Measurements from ENCODE around the gene CHODL. TPM values are rescaled to one million over a fixed set of nuclear protein-coding genes. Genes with fewer than 3 reads are reported as not detected.

CHODL gene
- total RNA-seq, 1 donor from 2014 or later = 0.36 TPM

GRCh38 chr21:18268906-18269305 is 24.3 kb downstream of the CHODL start:
- Histone ChIP-seq H3K4me3 (ENCODE audit: insufficient read depth, low read depth, low read length) (no peak overlapping the region), H3K36me3 (ENCODE audit: insufficient read depth, low read length) (no peaks in the 10 kb centered on the region), H3K4me2 (ENCODE audit: low read length) (no peak overlapping the region), H4K20me1 (ENCODE audit: insufficient read depth, low read length) (no peaks in the 10 kb centered on the region), H3K27me3 (ENCODE audit: insufficient read depth, low read length) (no peaks in the 10 kb centered on the region), H2AFZ (ENCODE audit: low read depth, low read length) (no peak overlapping the region), H3K9ac (ENCODE audit: low read length) (no peak overlapping the region), H3K79me2 (ENCODE audit: insufficient read depth, low read length) (no peaks in the 10 kb centered on the region), H3K9me3 (ENCODE audit: insufficient read depth, low read depth, low read length) (no peaks in the 10 kb centered on the region), H3K27ac (ENCODE audit: low read depth, low read length) (no peak overlapping the region), H3K4me1 (ENCODE audit: insufficient read depth, low read length) (no peaks in the 10 kb centered on the region)
- FAIRE-seq (no peak), DNase-seq (ENCODE audit: low read depth) (no peak)
- no peak overlapping the region for H3K27ac Mint-ChIP-seq (ENCODE audit: unreplicated experiment)
- peaks cover 4% of the 10 kb centered on the region for H3K9me3 Mint-ChIP-seq (ENCODE audit: unreplicated experiment)
- H3K27me3 Mint-ChIP-seq (ENCODE audit: low read depth, unreplicated experiment) = no peaks in the 10 kb centered on the region
- H3K4me3 Mint-ChIP-seq (ENCODE audit: unreplicated experiment) = no peak overlapping the region
- H3K36me3 Mint-ChIP-seq (ENCODE audit: low read depth, unreplicated experiment) = no peaks in the 10 kb centered on the region
- TF ChIP-seq CTCF (IDR thresholded peaks at IDR 0.05; ENCODE audit: insufficient read depth, low read depth, low read length) (no peak), EZH2 (IDR thresholded peaks at IDR 0.05; ENCODE audit: insufficient read depth, low read length) (no peak)
- no peaks in the 10 kb centered on the region for H3K4me1 Mint-ChIP-seq (ENCODE audit: low read depth, unreplicated experiment)

- Histone ChIP-seq H3K4me1 (ENCODE audit: insufficient read depth, low read length) (no peaks in the 10 kb centered on the region), H3K36me3 (ENCODE audit: insufficient read depth, low read length) (no peaks in the 10 kb centered on the region), H3K27me3 (ENCODE audit: insufficient read depth, low read length) (no peaks in the 10 kb centered on the region), H3K4me3 (ENCODE audit: insufficient read depth, low read depth, low read length) (no peak overlapping the region), H3K79me2 (ENCODE audit: insufficient read depth, low read length) (no peaks in the 10 kb centered on the region), H3K27ac (ENCODE audit: low read depth, low read length) (no peak overlapping the region), H2AFZ (ENCODE audit: low read depth, low read length) (no peak overlapping the region), H3K9me3 (ENCODE audit: insufficient read depth, low read depth, low read length) (no peaks in the 10 kb centered on the region), H3K9ac (ENCODE audit: low read length) (no peak overlapping the region), H3K4me2 (ENCODE audit: low read length) (no peak overlapping the region), H4K20me1 (ENCODE audit: insufficient read depth, low read length) (no peaks in the 10 kb centered on the region)
- DNase-seq (ENCODE audit: low read depth) (no peak), FAIRE-seq (no peak)
- TF ChIP-seq CTCF (IDR thresholded peaks at IDR 0.05; ENCODE audit: insufficient read depth, low read depth, low read length) (no peak), EZH2 (IDR thresholded peaks at IDR 0.05; ENCODE audit: insufficient read depth, low read length) (no peak)
- no peaks in the 10 kb centered on the region for H3K36me3 Mint-ChIP-seq (ENCODE audit: low read depth, unreplicated experiment)
- H3K9me3 Mint-ChIP-seq (ENCODE audit: unreplicated experiment) = peaks cover 4% of the 10 kb centered on the region
- H3K4me3 Mint-ChIP-seq (ENCODE audit: unreplicated experiment) = no peak overlapping the region
- H3K27me3 Mint-ChIP-seq (ENCODE audit: low read depth, unreplicated experiment) = no peaks in the 10 kb centered on the region
- H3K27ac Mint-ChIP-seq (ENCODE audit: unreplicated experiment) = no peak overlapping the region
- no peaks in the 10 kb centered on the region for H3K4me1 Mint-ChIP-seq (ENCODE audit: low read depth, unreplicated experiment)
These were observed 25.2 kb downstream of the CHODL start for GRCh38 chr21:18269856-18270255.

GRCh38 chr21:18273400-18273799 is 28.8 kb downstream of the CHODL start:
- FAIRE-seq (no peak), DNase-seq (ENCODE audit: low read depth) (no peak)
- H3K4me1 ChIP-seq (ENCODE audit: insufficient read depth, low read length) = no peaks in the 10 kb centered on the region
- no peaks in the 10 kb centered on the region for H3K36me3 Mint-ChIP-seq (ENCODE audit: low read depth, unreplicated experiment)
- no peaks in the 10 kb centered on the region for H3K9me3 ChIP-seq (ENCODE audit: insufficient read depth, low read depth, low read length)
- no peak overlapping the region for H2AFZ ChIP-seq (ENCODE audit: low read depth, low read length)
- H3K9me3 Mint-ChIP-seq (ENCODE audit: unreplicated experiment) = peaks cover 3% of the 10 kb centered on the region
- no peaks in the 10 kb centered on the region for H3K27me3 ChIP-seq (ENCODE audit: insufficient read depth, low read length)
- TF ChIP-seq CTCF (IDR thresholded peaks at IDR 0.05; ENCODE audit: insufficient read depth, low read depth, low read length) (no peak), EZH2 (IDR thresholded peaks at IDR 0.05; ENCODE audit: insufficient read depth, low read length) (no peak)
- H3K9ac ChIP-seq (ENCODE audit: low read length) = no peak overlapping the region
- no peaks in the 10 kb centered on the region for H3K4me1 Mint-ChIP-seq (ENCODE audit: low read depth, unreplicated experiment)
- no peak overlapping the region for H3K4me3 Mint-ChIP-seq (ENCODE audit: unreplicated experiment)
- H3K27me3 Mint-ChIP-seq (ENCODE audit: low read depth, unreplicated experiment) = peaks cover 2% of the 10 kb centered on the region
- H3K4me3 ChIP-seq (ENCODE audit: insufficient read depth, low read depth, low read length) = no peak overlapping the region
- no peaks in the 10 kb centered on the region for H3K79me2 ChIP-seq (ENCODE audit: insufficient read depth, low read length)
- no peak overlapping the region for H3K27ac ChIP-seq (ENCODE audit: low read depth, low read length)
- H3K27ac Mint-ChIP-seq (ENCODE audit: unreplicated experiment) = no peak overlapping the region
- H3K36me3 ChIP-seq (ENCODE audit: insufficient read depth, low read length) = no peaks in the 10 kb centered on the region
- H4K20me1 ChIP-seq (ENCODE audit: insufficient read depth, low read length) = no peaks in the 10 kb centered on the region
- H3K4me2 ChIP-seq (ENCODE audit: low read length) = no peak overlapping the region
